Left renal cortex interstitium (tissue), 4 donors: ENCODE measurements around the gene ACE2. TPM values are rescaled to one million over a fixed set of nuclear protein-coding genes. Genes with fewer than 3 reads are reported as not detected.

Experiments used
- DNase-seq, 4 donors: peaks; one replicate each; pipeline ENCODE4 v3.0.0-alpha.2; 2013; ENCODE audit warnings: low read depth in 4 of 4, low spot score in 2 of 4, missing footprints in 1 of 4
- polyA plus RNA-seq, 4 donors: library from polyadenylated mRNA; unstranded; fragments of 120-200 nt; gene quantifications; one replicate each; pipeline ENCODE4 v1.2.1, GENCODE V29; 2013; ENCODE audit not compliant: insufficient read length in 4 of 4

The ACE2 gene
- polyA plus RNA-seq, 4 donors, result 29.4 to 58.0 (median 51.3) TPM

GRCh38 chrX:15515931-15516330 is 84.8 kb downstream of the ACE2 start:
- no peak for DNase-seq

- DNase-seq, result no peak
Observed at GRCh38 chrX:15514279-15514678, 86.5 kb downstream of the ACE2 start.

GRCh38 chrX:15512401-15512965 is 88.3 kb downstream of the ACE2 start:
- no peak for DNase-seq

GRCh38 chrX:15511563-15511962 is 89.2 kb downstream of the ACE2 start:
- no peak for DNase-seq

Other genes with a start within 250 kb of the ACE2 start
- gene VEGFD, start 216.5 kb downstream of the ACE2 start, polyA plus RNA-seq, result under 1 TPM; 0.39 to 0.85 (median 0.61) TPM
- 1 to 10 TPM; 3.3 to 5.6 (median 4.5) TPM for gene PIR, start 107.6 kb downstream of the ACE2 start, polyA plus RNA-seq
- gene BMX, start 100.2 kb downstream of the ACE2 start, polyA plus RNA-seq, result under 1 TPM; 0.29 to 0.45 (median 0.37) TPM
- gene CLTRN, start 63.8 kb upstream of the ACE2 start, polyA plus RNA-seq, result 10 to 100 TPM; 19.3 to 23.2 (median 20.4) TPM
- gene CA5B, start 137.3 kb upstream of the ACE2 start, polyA plus RNA-seq, result 10 to 100 TPM in 2 of 4 donors, 1 to 10 TPM in 2; 6.0 to 11.0 (median 9.0) TPM
- 10 to 100 TPM; 12.3 to 19.9 (median 16.3) TPM for gene ZRSR2, start 189.5 kb upstream of the ACE2 start, polyA plus RNA-seq